ENCODE measurements around the gene EML3. TPM values are rescaled to one million over a fixed set of nuclear protein-coding genes. Genes with fewer than 3 reads are reported as not detected.

Gene EML3
- total and polyA plus RNA-seq, 8 donors: 22.0 to 86.4 (median 24.5) TPM

DNA sequence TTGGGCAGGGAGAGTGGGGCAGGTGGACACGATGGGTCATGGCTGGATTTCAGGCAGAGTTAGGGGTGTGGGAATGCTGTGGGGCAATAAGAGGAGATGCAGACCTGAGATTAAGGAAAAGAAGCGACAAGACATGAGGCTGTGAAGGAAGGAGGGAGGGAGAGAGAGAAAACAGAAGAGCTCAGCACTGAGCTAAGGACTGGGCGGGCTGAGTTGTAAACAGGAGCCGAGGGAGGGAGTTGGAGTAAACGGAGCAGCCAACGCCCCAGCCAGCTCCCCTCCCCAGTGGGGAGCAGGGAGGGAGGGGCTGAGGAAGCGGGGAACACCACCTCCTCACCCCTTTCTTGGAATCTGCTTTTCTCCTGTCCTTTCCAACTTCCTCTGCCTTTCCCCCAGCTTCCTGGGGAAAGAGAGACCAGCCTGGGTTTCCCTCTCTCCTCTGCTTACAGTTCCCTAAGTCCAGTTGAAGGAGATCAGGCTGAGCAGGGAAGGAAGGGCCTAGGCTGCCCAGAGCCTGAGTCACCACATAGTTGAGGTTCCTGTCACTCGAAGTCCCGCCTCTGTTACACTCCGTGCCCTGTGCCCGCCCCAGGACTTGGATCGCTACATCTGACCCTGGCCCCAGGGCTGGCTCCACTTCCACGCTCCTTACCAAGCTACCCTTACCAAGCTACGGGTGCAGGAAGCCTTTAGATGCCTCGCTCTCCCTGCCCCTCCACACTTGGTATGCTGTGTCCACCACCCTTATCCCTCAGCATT, 59.3 kb downstream of the EML3 start:
- no peaks in the 10 kb centered on the region for H3K27me3 ChIP-seq
- peaks cover 35 to 72% (median 60%) of the 10 kb centered on the region in 3 donors for H3K4me1 ChIP-seq
- H3K36me3 ChIP-seq: no peaks in the 10 kb centered on the region
- WGBS, 2 donors: 19 to 33% methylated on average over 14 to 15 of the region's 15 CpGs
- ATAC-seq (peak; percentile 72 to 79 (median 76)), DNase-seq (peak in 5 of 6 donors; percentile 79 to 88 (median 82)), FAIRE-seq (no peak)
- no peaks in the 10 kb centered on the region for H3K9me3 ChIP-seq
- H3K27ac ChIP-seq: peak overlapping the region; percentile 58 to 93 (median 78)
- TF ChIP-seq, protein P1, sequence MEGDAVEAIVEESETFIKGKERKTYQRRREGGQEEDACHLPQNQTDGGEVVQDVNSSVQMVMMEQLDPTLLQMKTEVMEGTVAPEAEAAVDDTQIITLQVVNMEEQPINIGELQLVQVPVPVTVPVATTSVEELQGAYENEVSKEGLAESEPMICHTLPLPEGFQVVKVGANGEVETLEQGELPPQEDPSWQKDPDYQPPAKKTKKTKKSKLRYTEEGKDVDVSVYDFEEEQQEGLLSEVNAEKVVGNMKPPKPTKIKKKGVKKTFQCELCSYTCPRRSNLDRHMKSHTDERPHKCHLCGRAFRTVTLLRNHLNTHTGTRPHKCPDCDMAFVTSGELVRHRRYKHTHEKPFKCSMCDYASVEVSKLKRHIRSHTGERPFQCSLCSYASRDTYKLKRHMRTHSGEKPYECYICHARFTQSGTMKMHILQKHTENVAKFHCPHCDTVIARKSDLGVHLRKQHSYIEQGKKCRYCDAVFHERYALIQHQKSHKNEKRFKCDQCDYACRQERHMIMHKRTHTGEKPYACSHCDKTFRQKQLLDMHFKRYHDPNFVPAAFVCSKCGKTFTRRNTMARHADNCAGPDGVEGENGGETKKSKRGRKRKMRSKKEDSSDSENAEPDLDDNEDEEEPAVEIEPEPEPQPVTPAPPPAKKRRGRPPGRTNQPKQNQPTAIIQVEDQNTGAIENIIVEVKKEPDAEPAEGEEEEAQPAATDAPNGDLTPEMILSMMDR (IDR thresholded peaks at IDR 0.05): no peak
- peak overlapping the region in 1 of 4 donors; percentile 6 for H3K4me3 ChIP-seq
- intact Hi-C loops (cut with DNase I): no loop called here

DNA sequence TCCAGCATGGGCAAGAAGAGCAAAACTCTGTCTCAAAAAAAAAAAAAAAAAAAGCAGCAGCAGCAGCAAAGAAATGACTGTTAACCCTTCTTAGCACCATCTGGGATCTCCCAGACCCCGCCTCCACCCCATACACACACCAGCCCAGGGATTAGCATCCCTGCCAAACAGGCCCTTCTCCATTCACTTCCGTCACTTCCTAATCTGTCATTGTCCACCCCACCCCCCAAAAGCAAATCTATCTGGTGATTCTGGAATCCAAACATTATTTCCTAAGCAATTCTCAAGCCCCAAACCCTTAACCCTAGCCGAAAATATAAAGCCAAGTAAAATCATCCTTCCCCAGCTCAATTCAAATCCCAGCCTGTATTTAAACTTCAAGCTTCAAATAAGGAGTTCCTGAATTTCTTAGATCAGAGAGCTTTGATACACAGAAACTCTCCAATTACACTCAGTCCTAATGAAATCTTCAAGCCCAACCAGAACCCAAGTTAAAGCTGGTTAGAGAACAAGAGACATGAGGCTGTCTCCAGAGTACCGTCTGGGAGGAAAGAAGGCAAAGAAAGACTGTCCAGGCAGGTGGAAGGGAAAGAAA, 60.0 kb downstream of the EML3 start:
- 39 to 65% methylated on average over 4 of the region's 4 CpGs for whole genome bisulfite sequencing, 2 donors
- H3K36me3 ChIP-seq: no peaks in the 10 kb centered on the region
- ATAC-seq (no peak), DNase-seq (no peak), FAIRE-seq (no peak)
- TF ChIP-seq, protein P1 (IDR thresholded peaks at IDR 0.05): no peak
- no peaks in the 10 kb centered on the region for H3K27me3 ChIP-seq
- peaks cover 41 to 78% (median 67%) of the 10 kb centered on the region in 3 donors for H3K4me1 ChIP-seq
- H3K27ac ChIP-seq: peak overlapping the region; percentile 58 to 93 (median 78)
- H3K4me3 ChIP-seq: peak overlapping the region in 1 of 4 donors; percentile 6
- intact Hi-C loops (cut with DNase I): no loop called here
- no peaks in the 10 kb centered on the region for H3K9me3 ChIP-seq

Small RNA genes lying within 50 kb of the gene (microRNA-seq; reads per million reads assigned to microRNA genes)
- gene MIR6747: 0 to 1.5 reads per million in 2 donors

Other genes with a start within 250 kb of the EML3 start
- 1 to 10 TPM in 1 of 6 donors, not detected in 5; 4.3 TPM for gene SCGB1A1, start 193.7 kb downstream of the EML3 start, total RNA-seq
- gene SCGB1A1, start 193.7 kb downstream of the EML3 start, polyA plus RNA-seq: under 1 TPM in 1 of 2 donors, not detected in 1; 0.94 TPM
- 100 to 1,000 TPM in 1 of 6 donors, 10 to 100 TPM in 5; 53.2 to 163 (median 77.2) TPM for gene AHNAK, start 66.0 kb downstream of the EML3 start, total RNA-seq
- gene AHNAK, start 66.0 kb downstream of the EML3 start, polyA plus RNA-seq: 10 to 100 TPM; 18.7 to 32.5 TPM
- gene EEF1G, start 38.9 kb downstream of the EML3 start, total RNA-seq: 1,000 to 10,000 TPM in 4 of 6 donors, 100 to 1,000 TPM in 2; 723 to 1,171 (median 1,053) TPM
- gene EEF1G, start 38.9 kb downstream of the EML3 start, polyA plus RNA-seq: 100 to 1,000 TPM; 630 to 745 TPM
- gene TUT1, start 21.3 kb downstream of the EML3 start, total RNA-seq: 10 to 100 TPM; 12.0 to 20.3 (median 14.6) TPM
- 10 to 100 TPM; 24.6 to 33.4 TPM for gene TUT1, start 21.3 kb downstream of the EML3 start, polyA plus RNA-seq
- gene MTA2, start 10.9 kb downstream of the EML3 start, total RNA-seq: 10 to 100 TPM; 14.7 to 35.6 (median 23.0) TPM
- gene MTA2, start 10.9 kb downstream of the EML3 start, polyA plus RNA-seq: 10 to 100 TPM; 28.7 to 42.3 TPM
- gene ROM1, start 482 bp upstream of the EML3 start, total RNA-seq: 1 to 10 TPM in 4 of 6 donors, under 1 TPM in 2; 0.65 to 2.8 (median 1.6) TPM
- 1 to 10 TPM; 5.1 to 5.6 TPM for gene ROM1, start 482 bp upstream of the EML3 start, polyA plus RNA-seq
- 10 to 100 TPM; 13.2 to 24.1 (median 17.1) TPM for gene B3GAT3, start 9.2 kb upstream of the EML3 start, total RNA-seq
- 10 to 100 TPM; 45.7 to 50.8 TPM for gene B3GAT3, start 9.2 kb upstream of the EML3 start, polyA plus RNA-seq
- gene GANAB, start 33.8 kb upstream of the EML3 start, total RNA-seq: 100 to 1,000 TPM; 106 to 210 (median 152) TPM
- gene GANAB, start 33.8 kb upstream of the EML3 start, polyA plus RNA-seq: 10 to 100 TPM; 88.1 to 93.1 TPM
- gene INTS5, start 40.5 kb upstream of the EML3 start, total RNA-seq: 10 to 100 TPM in 3 of 6 donors, 1 to 10 TPM in 3; 5.8 to 12.9 (median 9.5) TPM
- gene INTS5, start 40.5 kb upstream of the EML3 start, polyA plus RNA-seq: 1 to 10 TPM; 4.5 to 4.6 TPM
- 10 to 100 TPM; 13.2 to 21.3 (median 16.9) TPM for gene C11orf98, start 52.4 kb upstream of the EML3 start, total RNA-seq
- gene C11orf98, start 52.4 kb upstream of the EML3 start, polyA plus RNA-seq: 10 to 100 TPM; 56.3 to 70.8 TPM
- gene CSKMT, start 52.5 kb upstream of the EML3 start, total RNA-seq: 10 to 100 TPM in 1 of 6 donors, 1 to 10 TPM in 5; 4.0 to 11.0 (median 7.3) TPM
- gene CSKMT, start 52.5 kb upstream of the EML3 start, polyA plus RNA-seq: 10 to 100 TPM; 19.6 to 25.4 TPM
- 1 to 10 TPM; 3.2 to 4.9 (median 3.6) TPM for gene UQCC3, start 58.9 kb upstream of the EML3 start, total RNA-seq
- gene UQCC3, start 58.9 kb upstream of the EML3 start, polyA plus RNA-seq: 10 to 100 TPM; 14.1 to 17.3 TPM
- gene LBHD1, start 59.5 kb upstream of the EML3 start, total RNA-seq: 1 to 10 TPM; 1.4 to 4.0 (median 2.8) TPM
- gene LBHD1, start 59.5 kb upstream of the EML3 start, polyA plus RNA-seq: 10 to 100 TPM in 1 of 2 donors, 1 to 10 TPM in 1; 7.1 to 21.7 TPM
- 10 to 100 TPM; 37.7 to 67.7 (median 51.9) TPM for gene UBXN1, start 66.3 kb upstream of the EML3 start, total RNA-seq
- 100 to 1,000 TPM in 1 of 2 donors, 10 to 100 TPM in 1; 86.0 to 104 TPM for gene UBXN1, start 66.3 kb upstream of the EML3 start, polyA plus RNA-seq
- 1 to 10 TPM in 2 of 6 donors, under 1 TPM in 4; 0.16 to 1.6 (median 0.53) TPM for gene LRRN4CL, start 76.8 kb upstream of the EML3 start, total RNA-seq
- under 1 TPM; 0.23 to 0.76 TPM for gene LRRN4CL, start 76.8 kb upstream of the EML3 start, polyA plus RNA-seq
- 10 to 100 TPM; 30.3 to 58.6 (median 47.9) TPM for gene BSCL2, start 94.6 kb upstream of the EML3 start, total RNA-seq
- gene BSCL2, start 94.6 kb upstream of the EML3 start, polyA plus RNA-seq: 100 to 1,000 TPM in 1 of 2 donors, 10 to 100 TPM in 1; 99.2 to 151 TPM
- gene GNG3, start 94.9 kb upstream of the EML3 start, total RNA-seq: under 1 TPM in 2 of 6 donors, not detected in 4; 0.19 to 0.37 TPM
- gene GNG3, start 94.9 kb upstream of the EML3 start, polyA plus RNA-seq: under 1 TPM in 1 of 2 donors, not detected in 1; 0.26 TPM
- 10 to 100 TPM; 17.5 to 26.2 (median 18.0) TPM for gene HNRNPUL2, start 114.7 kb upstream of the EML3 start, total RNA-seq
- gene HNRNPUL2, start 114.7 kb upstream of the EML3 start, polyA plus RNA-seq: 10 to 100 TPM; 19.1 to 25.9 TPM
- 10 to 100 TPM in 4 of 6 donors, 1 to 10 TPM in 2; 7.6 to 17.8 (median 10.5) TPM for gene TTC9C, start 115.7 kb upstream of the EML3 start, total RNA-seq
- 10 to 100 TPM; 16.7 to 20.3 TPM for gene TTC9C, start 115.7 kb upstream of the EML3 start, polyA plus RNA-seq
- 1 to 10 TPM; 3.7 to 9.8 (median 5.4) TPM for gene ZBTB3, start 141.4 kb upstream of the EML3 start, total RNA-seq
- 1 to 10 TPM; 2.0 to 2.4 TPM for gene ZBTB3, start 141.4 kb upstream of the EML3 start, polyA plus RNA-seq
- 10 to 100 TPM; 15.1 to 32.0 (median 22.6) TPM for gene POLR2G, start 148.8 kb upstream of the EML3 start, total RNA-seq
- gene POLR2G, start 148.8 kb upstream of the EML3 start, polyA plus RNA-seq: 10 to 100 TPM; 36.4 to 67.1 TPM
- gene TAF6L, start 158.6 kb upstream of the EML3 start, total RNA-seq: 10 to 100 TPM in 4 of 6 donors, 1 to 10 TPM in 2; 9.3 to 18.6 (median 11.7) TPM
- gene TAF6L, start 158.6 kb upstream of the EML3 start, polyA plus RNA-seq: 10 to 100 TPM; 37.2 to 53.5 TPM
- 10 to 100 TPM; 14.8 to 26.2 (median 19.1) TPM for gene TMEM179B, start 174.6 kb upstream of the EML3 start, total RNA-seq
- gene TMEM179B, start 174.6 kb upstream of the EML3 start, polyA plus RNA-seq: 10 to 100 TPM; 27.1 to 59.6 TPM
- gene TMEM223, start 179.2 kb upstream of the EML3 start, total RNA-seq: 1 to 10 TPM; 5.0 to 9.1 (median 6.9) TPM
- 10 to 100 TPM; 16.3 to 16.6 TPM for gene TMEM223, start 179.2 kb upstream of the EML3 start, polyA plus RNA-seq
- gene NXF1, start 192.7 kb upstream of the EML3 start, total RNA-seq: 10 to 100 TPM; 20.9 to 60.9 (median 30.8) TPM
- 100 to 1,000 TPM; 150 to 294 TPM for gene NXF1, start 192.7 kb upstream of the EML3 start, polyA plus RNA-seq
- gene STX5, start 219.3 kb upstream of the EML3 start, total RNA-seq: 10 to 100 TPM; 22.8 to 31.2 (median 26.9) TPM
- gene STX5, start 219.3 kb upstream of the EML3 start, polyA plus RNA-seq: 10 to 100 TPM; 18.6 to 27.9 TPM
- gene TEX54, start 220.1 kb upstream of the EML3 start, total RNA-seq: not detected
- under 1 TPM in 1 of 2 donors, not detected in 1; 0.65 TPM for gene TEX54, start 220.1 kb upstream of the EML3 start, polyA plus RNA-seq
- 10 to 100 TPM; 18.4 to 35.1 (median 27.1) TPM for gene WDR74, start 226.8 kb upstream of the EML3 start, total RNA-seq
- gene WDR74, start 226.8 kb upstream of the EML3 start, polyA plus RNA-seq: 10 to 100 TPM; 47.6 to 59.5 TPM

Measured in pancreas (tissue), 10 donors.